ENCODE measurements around the gene MAGEA3.
"Not testable (repeated sequence)": the region's sequence is repeated elsewhere in the genome, so short reads cannot be mapped to it uniquely, and the experiment has no call there.

The MAGEA3 gene

DNA sequence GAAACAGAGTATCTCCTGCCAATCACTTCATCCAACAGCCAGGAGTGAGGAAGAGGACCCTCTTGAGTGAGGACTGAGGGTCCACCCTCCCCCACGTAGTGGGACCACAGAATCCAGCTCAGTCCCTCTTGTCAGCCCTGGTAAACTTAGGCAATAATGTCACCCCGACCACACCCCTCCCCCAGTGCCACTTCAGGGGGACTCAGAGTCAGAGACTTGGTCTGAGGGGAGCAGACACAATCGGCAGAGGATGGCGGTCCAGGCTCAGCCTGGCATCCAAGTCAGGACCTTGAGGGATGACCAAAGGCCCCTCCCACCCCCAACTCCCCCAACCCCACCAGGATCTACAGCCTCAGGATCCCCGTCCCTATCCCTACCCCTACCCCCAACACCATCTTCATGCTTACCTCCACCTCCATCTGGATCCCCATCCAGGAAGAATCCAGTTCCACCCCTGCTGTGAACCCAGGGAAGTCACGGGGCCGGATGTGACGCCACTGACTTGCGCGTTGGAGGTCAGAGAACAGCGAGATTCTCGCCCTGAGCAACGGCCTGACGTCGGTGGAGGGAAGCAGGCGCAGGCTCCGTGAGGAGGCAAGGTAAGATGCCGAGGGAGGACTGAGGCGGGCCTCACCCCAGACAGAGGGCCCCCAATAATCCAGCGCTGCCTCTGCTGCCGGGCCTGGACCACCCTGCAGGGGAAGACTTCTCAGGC is 34.8 kb downstream of the MAGEA3 start, which contains the start of the genes CSAG1 and MAGEA12:
TSS of gene CSAG1 (minus strand) at position 461 of the 715 bp plus-strand sequence. CDS start 1,261 bp downstream, outside the sequence.
TSS of gene MAGEA12 (plus strand) at position 497 of the 715 bp plus-strand sequence. CDS start 2,405 bp downstream, outside the sequence.
- Histone ChIP-seq H3K14ac (ENCODE audit: low read length in 2 of 2) (no peak within 1 kb of the TSS), H3K27ac (ENCODE audit: low read length, poor library complexity, severe bottlenecking) (no peak within 1 kb of the TSS), H2BK120ac (ENCODE audit: low read depth, low read length) (no peak within 1 kb of the TSS), H2AFZ (ENCODE audit: low read depth, low read length) (no peak within 1 kb of the TSS), H3K23ac (ENCODE audit: low read length in 2 of 2) (no peak within 1 kb of the TSS), H3K4ac (ENCODE audit: low read depth in 1 of 2, low read length in 2 of 2) (no peak within 1 kb of the TSS), H3K9me3 (ENCODE audit: control insufficient read depth, low read length) (no peaks in the 10 kb centered on the region), H3K4me2 (ENCODE audit: low read length, poor library complexity, severe bottlenecking) (no peak within 1 kb of the TSS), H2AK5ac (ENCODE audit: low read length, severe bottlenecking) (no peak within 1 kb of the TSS), H3K79me1 (replicated peaks; ENCODE audit: low read length, poor library complexity, severe bottlenecking) (no peaks in the 10 kb centered on the region), H3K4me1 (ENCODE audit: control insufficient read depth, insufficient read depth, low read depth, low read length) (no peaks in the 10 kb centered on the region), H3K9ac (ENCODE audit: low read length) (no peak within 1 kb of the TSS), H3K27me3 (ENCODE audit: control insufficient read depth in 1 of 2, insufficient read depth in 1 of 2, low read length in 2 of 2) (peaks cover 0 to 1% of the 10 kb centered on the region in 2 experiments), H2BK12ac (ENCODE audit: low read length in 2 of 2) (no peak within 1 kb of the TSS), H4K8ac (ENCODE audit: low read length) (no peak within 1 kb of the TSS), H2BK5ac (ENCODE audit: low read depth, low read length, poor library complexity, severe bottlenecking) (no peak within 1 kb of the TSS), H3K4me3 (ENCODE audit: insufficient read depth in 1 of 2, low read depth in 1 of 2, low read length in 2 of 2) (no peak within 1 kb of the TSS), H2BK15ac (ENCODE audit: low read depth, poor library complexity, severe bottlenecking) (no peak within 1 kb of the TSS), H3K18ac (ENCODE audit: low read depth in 1 of 2, low read length in 2 of 2) (no peak within 1 kb of the TSS), H4K91ac (ENCODE audit: low read length) (no peak within 1 kb of the TSS), H3K36me3 (ENCODE audit: control insufficient read depth in 1 of 2, insufficient read depth in 2 of 2, low read depth in 1 of 2, low read length in 2 of 2) (no peaks in the 10 kb centered on the region)
- WGBS = 83% methylated on average over 6 of the region's 21 CpGs
- DNase-seq = no peak

DNA sequence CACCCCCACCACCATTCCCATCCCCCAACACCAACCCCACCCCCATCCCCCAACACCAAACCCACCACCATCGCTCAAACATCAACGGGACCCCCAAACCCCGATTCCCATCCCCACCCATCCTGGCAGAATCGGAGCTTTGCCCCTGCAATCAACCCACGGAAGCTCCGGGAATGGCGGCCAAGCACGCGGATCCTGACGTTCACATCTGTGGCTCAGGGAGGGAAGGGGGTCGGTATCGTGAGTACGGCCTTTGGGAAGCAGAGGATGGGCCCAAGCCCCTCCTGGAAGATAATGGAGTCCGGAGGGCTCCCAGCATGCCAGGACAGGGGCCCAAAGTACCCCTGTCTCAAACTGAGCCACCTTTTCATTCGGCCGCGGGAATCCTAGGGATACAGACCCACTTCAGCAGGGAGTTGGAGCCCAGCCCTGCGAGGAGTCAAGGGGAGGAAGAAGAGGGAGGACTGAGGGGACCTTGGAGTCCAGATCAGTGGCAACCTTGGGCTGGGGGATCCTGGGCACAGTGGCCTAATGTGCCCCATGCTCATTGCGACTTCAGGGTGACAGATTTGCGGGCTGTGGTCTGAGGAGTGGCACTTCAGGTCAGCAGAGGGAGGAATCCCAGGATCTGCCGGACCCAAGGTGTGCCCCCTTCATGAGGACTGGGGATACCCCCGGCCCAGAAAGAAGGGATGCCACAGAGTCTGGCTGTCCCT is 35.7 kb downstream of the MAGEA3 start:
- H3K14ac ChIP-seq (ENCODE audit: low read length in 2 of 2); H4K91ac ChIP-seq (ENCODE audit: low read length); H3K18ac ChIP-seq (ENCODE audit: low read depth in 1 of 2, low read length in 2 of 2); H4K8ac ChIP-seq (ENCODE audit: low read length); H2BK15ac ChIP-seq (ENCODE audit: low read depth, poor library complexity, severe bottlenecking); H3K4ac ChIP-seq (ENCODE audit: low read depth in 1 of 2, low read length in 2 of 2); H3K27ac ChIP-seq (ENCODE audit: low read length, poor library complexity, severe bottlenecking); H3K36me3 ChIP-seq (ENCODE audit: control insufficient read depth in 1 of 2, insufficient read depth in 2 of 2, low read depth in 1 of 2, low read length in 2 of 2); H3K79me1 ChIP-seq (replicated peaks; ENCODE audit: low read length, poor library complexity, severe bottlenecking); H3K9ac ChIP-seq (ENCODE audit: low read length); H3K4me3 ChIP-seq (ENCODE audit: insufficient read depth in 1 of 2, low read depth in 1 of 2, low read length in 2 of 2); H2BK120ac ChIP-seq (ENCODE audit: low read depth, low read length); H3K23ac ChIP-seq (ENCODE audit: low read length in 2 of 2); H2BK5ac ChIP-seq (ENCODE audit: low read depth, low read length, poor library complexity, severe bottlenecking); DNase-seq; H2BK12ac ChIP-seq (ENCODE audit: low read length in 2 of 2); H3K4me1 ChIP-seq (ENCODE audit: control insufficient read depth, insufficient read depth, low read depth, low read length); H3K9me3 ChIP-seq (ENCODE audit: control insufficient read depth, low read length); H3K27me3 ChIP-seq (ENCODE audit: control insufficient read depth in 1 of 2, insufficient read depth in 1 of 2, low read length in 2 of 2); H3K4me2 ChIP-seq (ENCODE audit: low read length, poor library complexity, severe bottlenecking); H2AK5ac ChIP-seq (ENCODE audit: low read length, severe bottlenecking); H2AFZ ChIP-seq (ENCODE audit: low read depth, low read length): not testable (repeated sequence)
- 88% methylated on average over 15 of the region's 22 CpGs for WGBS

GRCh38 chrX:152735101-152735500 is 36.5 kb downstream of the MAGEA3 start:
- Histone ChIP-seq H2AFZ (ENCODE audit: low read depth, low read length) (no peak overlapping the region), H4K91ac (ENCODE audit: low read length) (no peak overlapping the region), H3K23ac (ENCODE audit: low read length in 2 of 2) (no peak overlapping the region), H3K18ac (ENCODE audit: low read depth in 1 of 2, low read length in 2 of 2) (no peak overlapping the region), H2BK15ac (ENCODE audit: low read depth, poor library complexity, severe bottlenecking) (no peak overlapping the region), H2BK12ac (ENCODE audit: low read length in 2 of 2) (no peak overlapping the region), H3K27ac (ENCODE audit: low read length, poor library complexity, severe bottlenecking) (no peak overlapping the region), H2BK5ac (ENCODE audit: low read depth, low read length, poor library complexity, severe bottlenecking) (no peak overlapping the region), H2AK5ac (ENCODE audit: low read length, severe bottlenecking) (no peak overlapping the region), H4K8ac (ENCODE audit: low read length) (no peak overlapping the region), H3K9ac (ENCODE audit: low read length) (no peak overlapping the region), H3K79me1 (replicated peaks; ENCODE audit: low read length, poor library complexity, severe bottlenecking) (no peaks in the 10 kb centered on the region), H3K4me3 (ENCODE audit: insufficient read depth in 1 of 2, low read depth in 1 of 2, low read length in 2 of 2) (no peak overlapping the region), H3K14ac (ENCODE audit: low read length in 2 of 2) (no peak overlapping the region), H3K4me2 (ENCODE audit: low read length, poor library complexity, severe bottlenecking) (no peak overlapping the region), H3K27me3 (ENCODE audit: control insufficient read depth in 1 of 2, insufficient read depth in 1 of 2, low read length in 2 of 2) (peaks cover 0 to 3% of the 10 kb centered on the region in 2 experiments), H2BK120ac (ENCODE audit: low read depth, low read length) (no peak overlapping the region), H3K4me1 (ENCODE audit: control insufficient read depth, insufficient read depth, low read depth, low read length) (no peaks in the 10 kb centered on the region), H3K4ac (ENCODE audit: low read depth in 1 of 2, low read length in 2 of 2) (no peak overlapping the region), H3K36me3 (ENCODE audit: control insufficient read depth in 1 of 2, insufficient read depth in 2 of 2, low read depth in 1 of 2, low read length in 2 of 2) (no peaks in the 10 kb centered on the region), H3K9me3 (ENCODE audit: control insufficient read depth, low read length) (no peaks in the 10 kb centered on the region)
- DNase-seq = no peak
- WGBS = 52% methylated on average over 2 of the region's 2 CpGs

- DNase-seq = no peak
- Histone ChIP-seq H3K4me3 (ENCODE audit: insufficient read depth in 1 of 2, low read depth in 1 of 2, low read length in 2 of 2) (no peak overlapping the region), H3K23ac (ENCODE audit: low read length in 2 of 2) (no peak overlapping the region), H3K4me2 (ENCODE audit: low read length, poor library complexity, severe bottlenecking) (no peak overlapping the region), H3K18ac (ENCODE audit: low read depth in 1 of 2, low read length in 2 of 2) (no peak overlapping the region), H2AK5ac (ENCODE audit: low read length, severe bottlenecking) (no peak overlapping the region), H3K4ac (ENCODE audit: low read depth in 1 of 2, low read length in 2 of 2) (no peak overlapping the region), H3K27me3 (ENCODE audit: control insufficient read depth in 1 of 2, insufficient read depth in 1 of 2, low read length in 2 of 2) (peaks cover 0 to 3% of the 10 kb centered on the region in 2 experiments), H2AFZ (ENCODE audit: low read depth, low read length) (no peak overlapping the region), H3K4me1 (ENCODE audit: control insufficient read depth, insufficient read depth, low read depth, low read length) (no peaks in the 10 kb centered on the region), H3K14ac (ENCODE audit: low read length in 2 of 2) (no peak overlapping the region), H3K36me3 (ENCODE audit: control insufficient read depth in 1 of 2, insufficient read depth in 2 of 2, low read depth in 1 of 2, low read length in 2 of 2) (no peaks in the 10 kb centered on the region), H3K27ac (ENCODE audit: low read length, poor library complexity, severe bottlenecking) (no peak overlapping the region), H2BK120ac (ENCODE audit: low read depth, low read length) (no peak overlapping the region), H4K91ac (ENCODE audit: low read length) (no peak overlapping the region), H4K8ac (ENCODE audit: low read length) (no peak overlapping the region), H3K9me3 (ENCODE audit: control insufficient read depth, low read length) (no peaks in the 10 kb centered on the region), H2BK5ac (ENCODE audit: low read depth, low read length, poor library complexity, severe bottlenecking) (no peak overlapping the region), H3K79me1 (replicated peaks; ENCODE audit: low read length, poor library complexity, severe bottlenecking) (no peaks in the 10 kb centered on the region), H2BK12ac (ENCODE audit: low read length in 2 of 2) (no peak overlapping the region), H3K9ac (ENCODE audit: low read length) (no peak overlapping the region), H2BK15ac (ENCODE audit: low read depth, poor library complexity, severe bottlenecking) (no peak overlapping the region)
- 81% methylated on average over 11 of the region's 12 CpGs for WGBS
These were observed 37.4 kb downstream of the MAGEA3 start for GRCh38 chrX:152735860-152736511.
